Medulla oblongata (tissue), 1 donor: ENCODE results near the gene TEAD1.

Source experiments
- DNase-seq: peaks from one replicate; pipeline ENCODE4 v3.0.0-alpha.2; 2015; ENCODE audit errors: extremely low spot score

Gene TEAD1

GRCh38 chr11:12809864-12810567, 135.8 kb downstream of the TEAD1 start:
- no peak for DNase-seq

GRCh38 chr11:12810568-12810894, 136.3 kb downstream of the TEAD1 start:
- DNase-seq = no peak

GRCh38 chr11:12811861-12812260, 137.6 kb downstream of the TEAD1 start:
- DNase-seq = no peak

GRCh38 chr11:12812849-12813248, 138.6 kb downstream of the TEAD1 start:
- no peak for DNase-seq

GRCh38 chr11:12813371-12814225, 139.4 kb downstream of the TEAD1 start:
- no peak for DNase-seq

GRCh38 chr11:12815129-12815480, 140.9 kb downstream of the TEAD1 start:
- DNase-seq = no peak

GRCh38 chr11:12815931-12816494, 141.8 kb downstream of the TEAD1 start:
- DNase-seq = no peak

- DNase-seq = no peak
These were observed 143.6 kb downstream of the TEAD1 start for GRCh38 chr11:12817681-12818332.

- no peak for DNase-seq
These were observed 144.3 kb downstream of the TEAD1 start for GRCh38 chr11:12818333-12819015.

- DNase-seq = no peak
These were observed 148.3 kb downstream of the TEAD1 start for GRCh38 chr11:12822392-12823022.

GRCh38 chr11:12824281-12825041, 150.2 kb downstream of the TEAD1 start:
- no peak for DNase-seq

- DNase-seq = no peak
These were observed 152.2 kb downstream of the TEAD1 start for GRCh38 chr11:12826441-12826840.

- no peak for DNase-seq
These were observed 153.1 kb downstream of the TEAD1 start for GRCh38 chr11:12827369-12827768.

- DNase-seq = peak; percentile 91
These were observed 153.9 kb downstream of the TEAD1 start for GRCh38 chr11:12827929-12828812.

GRCh38 chr11:12829131-12829530, 154.9 kb downstream of the TEAD1 start:
- DNase-seq = no peak

GRCh38 chr11:12829540-12830314, 155.5 kb downstream of the TEAD1 start:
- DNase-seq = no peak

GRCh38 chr11:12831471-12832202, 157.4 kb downstream of the TEAD1 start:
- DNase-seq = no peak
